GM04503 (cell line): Measurements from ENCODE around the gene CSRP3.
"Not testable (repeated sequence)": the region's sequence is repeated elsewhere in the genome, so short reads cannot be mapped to it uniquely, and the experiment has no call there.

Experiments used
- DNase-seq: peaks from one replicate; pipeline ENCODE4 v3.0.0-alpha.2; 2012; ENCODE audit warnings: low read depth

CSRP3 gene

DNA sequence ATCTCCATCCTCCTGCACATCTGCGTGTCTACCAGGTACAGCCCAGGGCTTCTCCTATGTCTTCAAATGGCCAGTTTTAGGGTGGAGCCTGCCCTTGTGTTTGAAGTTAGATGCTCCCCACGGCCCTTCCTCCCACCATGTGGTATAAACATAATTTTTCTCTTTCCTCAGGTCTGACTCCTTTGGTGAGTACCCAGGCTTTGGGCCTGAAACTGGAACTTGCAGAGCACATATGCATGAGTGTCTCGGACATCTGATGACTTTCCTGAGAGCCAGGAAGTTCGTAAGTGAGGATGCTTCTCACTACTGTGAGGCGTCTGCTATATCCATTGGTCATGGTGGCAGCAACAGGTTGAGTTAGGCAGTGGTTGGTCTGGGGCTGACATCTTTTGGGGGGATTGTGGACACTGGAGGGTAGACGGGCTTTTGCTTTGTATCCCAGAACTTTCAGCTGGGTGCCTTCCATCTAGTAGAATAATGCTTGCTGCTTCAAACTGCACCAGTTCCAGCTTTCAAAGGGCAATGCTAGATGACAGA, 16.2 kb downstream of the CSRP3 start:
- no peak for DNase-seq

DNA sequence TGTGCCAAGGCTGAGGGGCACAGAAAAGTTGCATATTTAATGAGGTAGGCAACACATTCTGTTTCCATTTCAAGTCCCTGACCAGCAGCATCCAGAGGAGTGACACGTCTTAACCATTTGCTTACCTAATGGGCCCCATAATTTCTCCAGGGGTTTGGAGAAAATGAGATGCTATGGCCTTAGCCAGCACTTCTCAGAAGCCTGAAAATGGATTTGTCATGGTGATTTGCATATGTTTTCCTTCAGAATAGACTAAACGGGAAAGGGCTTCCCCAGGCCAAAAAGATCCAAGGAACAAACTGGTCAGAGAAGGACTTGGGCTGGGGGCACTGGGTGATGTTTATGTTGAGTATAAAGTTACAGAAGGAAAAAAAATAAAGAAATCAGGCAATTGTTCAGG, 16.7 kb downstream of the CSRP3 start:
- no peak for DNase-seq

DNA sequence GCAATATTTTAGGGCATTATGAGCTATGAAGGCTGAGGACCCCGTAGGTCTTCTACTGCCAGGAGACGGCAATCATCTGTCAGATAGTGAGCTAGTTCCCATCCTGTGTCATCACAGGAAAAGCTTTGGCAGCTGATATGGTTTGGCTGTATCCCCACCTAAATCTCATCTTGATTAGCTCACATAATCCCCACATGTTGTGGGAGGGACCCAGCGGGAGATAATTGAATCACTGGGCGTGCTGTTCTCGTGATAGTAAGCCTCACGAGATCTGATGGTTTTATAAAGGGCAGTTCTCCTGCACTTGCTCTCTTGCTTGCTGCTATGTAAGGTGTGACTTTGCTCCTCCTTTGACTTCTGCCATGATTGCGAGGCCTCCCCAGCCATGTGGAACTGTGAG, 18.1 kb downstream of the CSRP3 start:
- DNase-seq: no peak

DNA sequence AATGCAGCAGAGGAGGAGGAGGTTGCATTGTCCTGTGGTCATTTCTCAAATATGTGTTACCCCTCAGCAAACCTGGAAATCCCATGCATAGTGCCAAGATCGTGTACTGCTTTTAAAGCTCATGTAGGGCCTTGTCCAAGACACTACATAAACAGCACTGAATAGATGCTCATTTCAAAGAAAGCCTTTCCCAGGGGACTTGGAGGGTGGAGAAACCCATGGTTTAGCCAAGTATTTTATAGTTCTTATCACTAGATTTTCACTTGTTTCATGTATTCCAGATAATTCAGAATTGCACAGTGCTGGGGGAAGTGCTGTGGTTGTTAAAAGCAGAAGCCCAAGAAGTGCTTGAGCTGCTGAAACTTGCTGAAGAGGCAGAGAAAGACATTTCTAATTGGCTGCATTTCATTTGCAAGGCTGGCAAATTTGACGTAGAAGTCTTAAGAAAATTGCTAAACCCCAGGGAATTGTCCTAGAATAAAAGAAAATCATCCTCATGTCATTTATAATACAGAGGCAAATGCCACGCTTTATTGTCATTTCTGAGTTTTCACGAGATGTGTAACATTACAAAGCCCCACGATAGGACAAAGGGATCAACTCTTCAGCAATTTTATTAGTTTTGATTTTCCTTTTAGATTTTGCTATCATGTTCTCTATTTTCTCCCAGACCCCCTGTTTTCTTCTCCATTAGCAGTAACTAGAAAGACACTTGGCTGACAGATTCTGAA, 20.1 kb downstream of the CSRP3 start:
- no peak for DNase-seq

DNA sequence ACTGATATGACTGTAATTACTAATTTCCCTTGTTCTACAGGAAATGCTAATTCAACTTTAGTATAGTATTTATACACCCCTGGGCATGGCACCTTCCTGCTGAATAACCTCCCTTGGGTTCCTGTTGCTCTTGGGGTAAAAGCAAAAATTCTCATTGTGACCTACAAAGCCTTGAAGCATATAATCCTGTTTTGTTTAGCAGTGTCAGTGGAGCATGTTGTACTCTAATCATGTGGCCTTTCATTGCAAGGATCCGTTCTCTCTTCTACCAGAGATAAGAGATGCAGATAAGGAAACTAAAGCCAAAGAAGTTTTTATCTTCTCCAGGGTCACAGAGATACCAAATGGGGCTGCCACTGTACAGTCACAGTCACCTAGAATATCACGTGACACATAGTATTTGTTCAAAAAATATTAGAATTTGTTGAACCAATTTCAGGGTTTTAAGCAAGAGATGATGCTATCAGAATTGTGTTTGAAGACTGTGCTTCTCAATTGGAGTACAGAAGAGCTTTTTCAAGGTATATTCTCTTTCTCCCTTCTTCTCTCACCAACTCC, 25.1 kb downstream of the CSRP3 start:
- DNase-seq: no peak

DNA sequence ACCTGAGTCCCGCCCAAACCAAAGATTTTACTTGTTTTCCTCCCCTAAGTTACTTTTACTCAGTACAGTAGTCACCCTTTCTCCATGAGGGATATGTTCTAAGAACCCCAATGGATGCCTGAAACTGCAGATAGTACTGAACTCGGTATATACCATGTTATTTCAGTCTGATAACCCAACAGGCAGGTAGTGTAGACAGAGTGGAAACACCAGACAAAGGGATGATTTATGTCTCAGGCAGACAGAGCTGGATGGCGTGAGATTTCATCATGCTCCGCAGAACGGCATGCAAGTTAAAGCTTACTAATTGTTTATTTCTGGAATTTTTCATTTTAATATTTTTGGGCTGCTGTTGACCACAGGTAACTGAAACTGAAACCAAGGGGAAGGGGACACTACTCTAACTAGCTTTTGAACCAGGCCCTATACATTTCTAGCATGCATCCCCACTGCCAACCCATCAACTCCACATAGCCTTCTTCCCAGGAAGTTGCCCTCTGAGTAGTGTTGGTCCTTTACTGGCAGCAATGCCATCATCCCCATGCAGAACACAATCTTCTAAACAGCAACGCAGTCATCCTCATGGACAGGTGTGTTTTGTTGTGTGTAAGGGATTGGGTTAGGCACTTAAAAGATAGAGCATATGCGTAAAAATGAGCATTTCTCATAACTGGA, 27.7 kb downstream of the CSRP3 start:
- DNase-seq: no peak

DNA sequence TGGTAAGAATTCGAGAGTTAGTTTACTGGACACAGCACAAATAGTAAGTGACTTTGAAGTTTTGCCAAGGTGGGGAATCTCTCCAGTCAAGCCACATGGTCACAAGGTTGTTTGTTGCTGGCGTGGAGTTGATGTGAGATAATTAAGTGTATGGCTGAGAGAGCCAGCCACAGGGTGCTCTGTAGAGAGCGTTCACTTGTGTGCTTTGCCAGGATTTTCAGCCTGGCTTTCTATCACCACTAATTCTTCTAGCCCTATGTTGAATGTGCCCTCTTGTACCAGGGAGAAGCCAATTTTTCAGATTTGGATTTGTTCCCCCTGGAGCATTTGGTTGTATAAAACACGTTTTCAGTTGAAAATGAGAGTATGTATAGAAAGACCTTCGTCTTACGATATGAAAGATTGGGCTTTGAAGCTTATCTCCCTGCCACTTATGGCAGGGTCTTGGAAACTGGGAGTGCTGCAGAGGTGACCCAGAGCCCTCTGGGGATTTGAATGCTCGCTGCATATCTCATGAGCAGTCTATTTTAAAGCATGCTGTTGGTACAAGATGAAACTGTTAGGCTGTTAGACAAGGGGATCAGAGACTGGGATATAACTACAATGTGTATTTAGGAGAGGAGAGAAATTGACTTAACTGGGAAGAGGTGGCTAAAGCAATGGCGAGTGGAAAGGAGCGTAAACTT, 28.6 kb downstream of the CSRP3 start:
- no peak for DNase-seq

DNA sequence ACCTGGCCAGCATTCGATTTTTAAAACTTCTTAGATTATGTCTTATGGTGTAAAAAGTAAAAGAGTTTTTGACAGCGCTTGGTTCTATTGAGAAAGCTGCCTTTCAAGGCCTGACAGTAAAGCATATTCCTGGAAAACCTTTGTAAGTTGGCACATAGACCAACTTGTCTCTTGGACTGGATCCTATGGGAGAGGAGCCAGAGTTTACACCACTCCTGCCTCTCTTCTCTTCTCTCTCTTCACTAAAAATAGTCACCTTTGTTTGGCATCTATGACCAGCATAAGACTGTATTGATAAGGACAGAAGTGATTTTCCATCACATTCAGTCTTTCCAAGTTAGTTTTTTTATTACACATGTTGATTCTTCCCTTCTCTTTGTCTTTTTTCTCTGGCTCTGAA, 33.7 kb downstream of the CSRP3 start:
- no peak for DNase-seq

DNA sequence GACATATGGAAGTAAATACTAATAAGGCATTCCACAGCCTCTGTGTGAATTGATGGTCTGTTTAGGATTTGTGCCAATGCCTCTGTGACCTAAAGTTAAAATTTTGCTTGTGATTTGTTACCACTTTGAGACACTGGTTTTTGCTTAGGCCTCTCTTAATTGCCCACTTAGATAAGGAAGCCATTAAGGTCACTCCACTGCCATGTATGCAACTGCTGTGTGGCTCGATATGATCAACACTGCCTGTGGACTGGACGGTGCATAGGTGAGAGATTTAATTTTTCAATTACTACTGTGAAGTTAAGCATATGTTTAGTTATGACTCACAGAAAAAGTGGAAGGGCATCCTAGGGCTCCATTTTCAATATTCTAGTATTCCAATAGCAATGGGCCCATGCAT, 36.9 kb downstream of the CSRP3 start:
- DNase-seq: no peak

DNA sequence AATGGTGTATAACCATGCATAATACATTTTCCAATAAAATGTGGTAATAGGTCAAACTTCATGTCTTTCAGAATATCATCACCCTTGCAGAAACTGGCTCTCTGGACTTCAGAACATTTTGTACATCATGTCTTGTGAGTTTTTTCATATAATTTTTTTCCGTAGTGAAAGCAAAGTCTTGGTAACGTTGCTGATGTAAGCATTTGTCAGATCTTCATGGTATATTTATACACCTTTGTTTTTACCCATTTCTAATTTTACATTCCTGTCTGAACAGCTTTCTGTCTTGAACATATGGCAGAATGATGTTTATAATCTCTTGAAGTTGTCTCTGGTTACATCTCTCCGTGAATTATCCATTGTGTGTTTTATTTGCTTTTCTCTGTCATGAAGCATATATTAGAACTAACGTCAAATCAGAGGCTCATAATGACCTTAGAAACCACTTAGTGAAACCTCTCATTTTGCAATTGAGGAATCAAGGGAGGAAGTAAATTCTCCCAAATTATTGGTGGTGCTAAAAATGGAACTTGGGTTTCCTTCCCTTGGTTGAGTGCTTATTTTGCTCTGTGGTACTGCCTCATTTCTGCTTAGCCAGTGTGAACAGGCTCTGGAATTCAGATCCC, 37.4 kb downstream of the CSRP3 start:
- DNase-seq: no peak

DNA sequence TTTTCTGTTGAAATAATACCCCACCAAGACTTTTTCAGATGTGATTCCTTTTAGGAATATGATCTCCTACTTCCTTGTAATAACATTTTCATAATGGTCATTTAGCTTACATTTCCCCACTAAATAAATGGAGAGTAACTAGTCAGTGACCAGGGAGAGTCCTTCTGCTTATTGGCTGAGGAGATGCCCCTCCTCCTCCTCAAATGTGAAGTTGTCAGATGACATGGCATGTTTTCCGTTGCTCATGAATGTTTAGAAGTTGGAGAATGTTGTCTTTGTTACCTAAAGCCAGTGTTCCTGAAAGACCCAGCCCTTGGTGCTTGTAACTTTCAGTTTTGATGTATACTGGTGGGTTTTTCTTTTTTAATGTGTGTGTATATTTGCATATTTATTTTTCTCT, 38.2 kb downstream of the CSRP3 start:
- no peak for DNase-seq

DNA sequence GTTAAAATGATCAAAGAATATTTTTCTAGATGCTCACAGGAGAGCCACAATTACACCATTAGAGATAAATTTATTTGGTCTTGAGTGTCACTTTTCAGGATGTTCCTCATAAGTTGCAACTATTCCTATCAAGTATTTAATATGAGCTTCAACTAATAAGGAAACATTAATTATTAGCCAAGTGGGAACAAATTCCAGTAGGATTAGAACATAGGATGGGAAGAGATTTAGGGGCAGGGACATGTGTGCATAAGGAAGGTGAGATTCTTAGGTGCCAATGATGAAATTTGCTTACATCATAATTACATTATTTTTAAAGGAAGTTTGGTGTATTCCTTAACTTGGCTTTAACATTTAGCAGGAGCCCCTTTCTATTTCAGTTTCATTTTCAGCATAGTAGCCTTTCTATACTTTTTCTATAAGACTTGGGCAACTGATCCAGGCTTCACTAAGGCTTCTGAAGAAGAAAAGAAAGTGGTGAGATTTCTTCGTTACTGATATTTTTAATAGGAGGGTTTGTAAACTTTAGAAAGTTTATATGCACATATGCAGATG, 38.8 kb downstream of the CSRP3 start:
- DNase-seq: no peak

DNA sequence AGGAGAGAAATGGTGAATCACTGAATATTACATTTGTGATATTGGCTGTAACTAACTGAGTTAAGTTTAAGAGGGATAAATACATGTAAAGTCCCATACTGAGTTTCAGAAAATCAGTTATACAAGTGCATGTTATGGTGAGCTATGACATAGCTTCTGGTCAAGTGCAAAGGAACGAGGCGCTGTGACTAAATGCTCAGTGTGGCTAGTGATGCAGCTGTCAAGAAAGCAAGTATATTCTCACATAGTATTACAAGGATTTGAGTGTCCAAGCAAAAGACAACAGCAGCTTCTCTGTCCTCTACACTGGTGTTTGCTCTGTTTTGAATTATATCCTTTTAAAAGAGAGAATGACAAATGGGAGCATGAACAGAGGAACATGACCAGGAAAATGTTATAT, 40.1 kb downstream of the CSRP3 start:
- DNase-seq: no peak

DNA sequence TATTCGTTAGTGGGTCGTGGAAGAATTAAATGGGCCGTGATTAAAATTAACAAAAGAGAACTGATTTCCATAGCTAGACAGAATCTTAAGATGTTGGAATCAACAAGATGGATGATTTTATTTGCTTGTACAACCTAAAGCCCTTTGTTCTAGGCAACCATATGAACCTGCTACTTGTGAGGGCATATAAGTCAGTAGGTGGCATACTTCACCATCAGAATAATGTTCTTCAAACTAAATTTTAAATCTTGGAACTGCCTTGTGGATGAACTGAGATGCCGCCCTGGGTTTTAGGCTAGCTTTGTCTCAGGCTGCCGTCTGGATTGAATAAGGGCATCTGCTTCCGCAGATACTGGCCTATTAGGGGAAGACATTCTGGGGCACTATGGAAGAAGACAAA, 40.9 kb downstream of the CSRP3 start:
- DNase-seq: no peak

DNA sequence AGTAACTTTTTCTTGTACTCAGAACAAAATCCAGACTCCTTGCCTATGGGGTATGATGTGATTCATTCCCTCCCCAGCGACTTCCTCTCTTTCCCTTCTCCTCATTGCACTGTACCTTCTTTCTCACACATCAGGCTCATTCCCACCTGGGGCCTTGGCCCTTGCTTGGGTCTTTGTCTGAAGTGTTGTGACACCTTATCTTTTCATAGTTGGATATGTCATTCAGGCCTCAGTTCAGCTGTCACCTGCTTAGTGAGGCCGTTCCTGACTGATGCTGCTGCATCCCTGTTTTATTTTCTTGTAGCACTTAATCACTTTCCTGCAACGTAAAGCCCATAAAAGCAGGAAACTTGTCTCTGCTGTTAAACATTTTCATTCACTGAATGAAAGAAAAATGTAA, 44.9 kb downstream of the CSRP3 start:
- no peak for DNase-seq

DNA sequence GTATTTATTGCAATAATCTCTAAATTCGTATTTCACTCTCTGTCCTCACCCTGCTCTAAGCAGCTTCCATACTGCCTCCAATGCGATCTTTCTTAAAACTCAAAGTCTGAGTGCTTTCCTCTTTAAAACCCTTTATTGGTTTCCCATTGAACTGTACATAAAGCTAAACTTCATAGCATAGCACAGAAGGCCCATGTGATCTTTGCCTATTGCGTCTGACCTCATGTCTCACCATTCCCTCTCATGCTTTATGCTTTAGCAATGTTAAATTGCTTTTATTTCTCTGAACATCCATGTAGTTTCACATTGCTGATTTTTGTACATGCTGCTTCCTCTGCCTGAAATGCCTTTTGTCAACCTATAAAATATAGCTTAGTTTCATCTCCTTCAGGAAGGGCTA, 56.5 kb downstream of the CSRP3 start:
- DNase-seq: no peak

DNA sequence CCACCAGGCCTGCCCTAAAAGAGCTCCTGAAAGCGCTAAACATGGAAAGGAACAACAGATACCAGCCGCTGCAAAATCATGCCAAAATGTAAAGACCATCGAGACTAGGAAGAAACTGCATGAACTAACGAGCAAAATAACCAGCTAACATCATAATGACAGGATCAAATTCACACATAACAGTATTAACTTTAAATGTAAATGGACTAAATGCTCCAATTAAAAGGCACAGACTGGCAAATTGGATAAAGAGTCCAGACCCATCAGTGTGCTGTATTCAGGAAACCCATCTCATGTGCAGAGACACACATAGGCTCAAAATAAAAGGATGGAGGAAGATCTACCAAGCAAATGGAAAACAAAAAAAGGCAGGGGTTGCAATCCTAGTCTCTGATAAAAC, 64.9 kb downstream of the CSRP3 start:
- DNase-seq: not testable (repeated sequence)

DNA sequence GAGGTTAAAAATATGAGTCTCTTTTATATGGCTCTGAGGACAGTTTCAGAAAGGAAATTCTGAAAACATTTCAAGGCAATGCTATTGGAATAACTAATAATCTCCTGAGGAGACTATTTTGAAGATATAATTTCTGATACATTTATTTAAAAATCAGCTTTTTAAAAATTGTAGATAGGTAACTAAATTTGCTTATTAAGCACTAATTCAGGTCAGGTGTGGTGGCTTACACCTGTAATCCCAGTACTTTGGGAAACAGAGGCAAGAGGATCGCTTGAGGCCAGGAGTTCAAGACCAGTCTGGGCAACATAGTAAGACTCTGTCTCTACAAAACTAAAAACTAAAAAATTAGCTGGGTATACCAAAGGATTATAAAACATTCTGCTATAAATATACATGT, 67.8 kb downstream of the CSRP3 start:
- DNase-seq: no peak
